Stomach (tissue), 9 donors: ENCODE measurements around the gene FARS2. TPM values are rescaled to one million over a fixed set of nuclear protein-coding genes. Genes with fewer than 3 reads are reported as not detected.
"Not testable (repeated sequence)": the region's sequence is repeated elsewhere in the genome, so short reads cannot be mapped to it uniquely, and the experiment has no call there.

Source experiments
- DNase-seq, 2 donors: peaks; one replicate each; pipeline versions ENCODE4 v3.0.0 to v3.0.0-alpha.2; 2013 to 2019
- H3K27ac ChIP-seq, 5 donors: fragments of 200-600 bp in 4 of 5; sonication (generic) in 4 of 5; one replicate each; pipeline ENCODE4 v1.5.1; 2013 to 2019; ENCODE audit warnings: mild to moderate bottlenecking in 1 of 5, moderate library complexity in 1 of 5
- H3K27me3 ChIP-seq, 3 donors: fragments of 200-600 bp; sonication (generic); one replicate each; pipeline ENCODE4 v1.5.1; 2017 to 2019; ENCODE audit warnings: mixed run types in 1 of 3
- H3K36me3 ChIP-seq, 4 donors: fragments of 200-600 bp; sonication (generic); 1 replicate in 3 of 4; 2 replicates in 1 of 4; pipeline ENCODE4 v1.5.1; 2016 to 2019
- H3K4me1 ChIP-seq, 4 donors: fragments of 200-600 bp; sonication (generic); one replicate each; pipeline ENCODE4 v1.5.1; 2016 to 2019
- H3K4me3 ChIP-seq, 4 donors: fragments of 200-600 bp; sonication (generic) in 3 of 4; one replicate each; pipeline ENCODE4 v1.5.1; 2016 to 2019; ENCODE audit warnings: mild to moderate bottlenecking in 1 of 4
- H3K9me3 ChIP-seq, 4 donors: fragments of 200-600 bp; sonication (generic); one replicate each; pipeline ENCODE4 v1.5.1; 2016 to 2019
- CTCF ChIP-seq, 7 experiments: fragments of 450-650 bp in 4 of 7; fragments of 200-600 bp in 3 of 7; sonication (generic) in 3 of 7; IDR thresholded peaks; one replicate each; pipeline ENCODE4 v1.5.1; 2016 to 2019; ENCODE audit warnings: antibody characterized with exemption in 7 of 7, control low read depth in 2 of 7, mild to moderate bottlenecking in 1 of 7
- EP300 ChIP-seq: sonication (generic); formaldehyde crosslinking; IDR thresholded peaks from one replicate; pipeline ENCODE4 v1.6.1; 2017; ENCODE audit warnings: antibody characterized with exemption
- POLR2A ChIP-seq, 4 donors: fragments of 450-650 bp; IDR thresholded peaks; one replicate each; pipeline ENCODE4 v1.6.1; 2016; ENCODE audit warnings: antibody characterized with exemption in 4 of 4, control low read depth in 2 of 4, mild to moderate bottlenecking in 1 of 4, moderate library complexity in 1 of 4
- POLR2AphosphoS5 ChIP-seq, 3 donors: sonication (generic); formaldehyde crosslinking; IDR thresholded peaks; one replicate each; pipeline ENCODE4 v1.6.1; 2016; ENCODE audit warnings: antibody characterized with exemption in 3 of 3
- WGBS, 5 donors: extraction: QIAGEN DNeasy Blood & Tissue Kit in 3 of 5; methylation state at CpG; one replicate each; pipeline versions ENCODE4 v1.1.5 to v1.1.7; 2013 to 2018; 5-methylcytosine and 5-hydroxymethylcytosine counted together
- intact Hi-C: fragments of 100-400 bp; cut with DNase I; formaldehyde crosslinking; loops from one replicate; pipeline ENCODE4 v1.15.1; 2023; ENCODE audit warnings: low total_unique reads
- polyA plus RNA-seq, 3 donors: library from polyadenylated mRNA; stranded (reverse); fragments of 200-250 nt; gene quantifications; one replicate each; pipeline ENCODE4 v1.2.3, GENCODE V29; 2013
- total RNA-seq, 5 donors: library from RNA; depleted of rRNA; stranded (reverse); fragments of >200 nt; gene quantifications; one replicate each; pipeline versions ENCODE4 v1.1.0 to v1.2.3, GENCODE V29; 2014 to 2016
- donor health status: healthy with polysubstance abuse.
- donor health status: Bipolar disorder and iron deficiency.
- donor health status: healthy.

FARS2 gene
- total and polyA plus RNA-seq, 8 donors, result 3.8 to 47.8 (median 15.9) TPM

GRCh38 chr6:5682530-5682929 is 421.2 kb downstream of the FARS2 start:
- Histone ChIP-seq H3K4me1 (no peaks in the 10 kb centered on the region), H3K27me3 (no peaks in the 10 kb centered on the region), H3K9me3 (no peaks in the 10 kb centered on the region), H3K4me3 (no peak overlapping the region), H3K36me3 (peaks cover 0 to 4% (median 0%) of the 10 kb centered on the region in 4 donors), H3K27ac (no peak overlapping the region)
- no peak for DNase-seq
- TF ChIP-seq EP300 (no peak), POLR2A (IDR thresholded peaks at IDR 0.05) (no peak), CTCF (IDR thresholded peaks at IDR 0.05) (no peak), POLR2AphosphoS5 (IDR thresholded peaks at IDR 0.05) (no peak)
- 88 to 100% (median 93%) methylated on average over 4 of the region's 4 CpGs for WGBS, 5 donors
- intact Hi-C loops, result no loop called here

GRCh38 chr6:5683747-5684146 is 422.4 kb downstream of the FARS2 start:
- DNase-seq, H3K4me3 ChIP-seq, H3K27me3 ChIP-seq, H3K9me3 ChIP-seq, H3K4me1 ChIP-seq, H3K27ac ChIP-seq, H3K36me3 ChIP-seq, intact Hi-C loops: not testable (repeated sequence)
- WGBS, 5 donors, result 76 to 86% (median 78%) methylated on average over 5 of the region's 5 CpGs

- 68 to 77% (median 73%) methylated on average over 6 of the region's 6 CpGs for WGBS, 5 donors
- no peak overlapping the region for H3K27ac ChIP-seq
- intact Hi-C loops, result no loop called here
- peaks cover 0 to 4% (median 0%) of the 10 kb centered on the region in 4 donors for H3K36me3 ChIP-seq
- TF ChIP-seq EP300 (no peak), CTCF (IDR thresholded peaks at IDR 0.05) (no peak), POLR2AphosphoS5 (IDR thresholded peaks at IDR 0.05) (no peak), POLR2A (IDR thresholded peaks at IDR 0.05) (no peak)
- H3K27me3 ChIP-seq, result no peaks in the 10 kb centered on the region
- DNase-seq, result no peak
- H3K4me3 ChIP-seq, result no peak overlapping the region
- H3K4me1 ChIP-seq, result no peaks in the 10 kb centered on the region
- no peaks in the 10 kb centered on the region for H3K9me3 ChIP-seq
Observed at GRCh38 chr6:5684320-5685053, 423.2 kb downstream of the FARS2 start.

GRCh38 chr6:5693225-5694145 is 432.2 kb downstream of the FARS2 start:
- peaks cover 0 to 5% (median 0%) of the 10 kb centered on the region in 4 donors for H3K4me1 ChIP-seq
- H3K36me3 ChIP-seq, result no peaks in the 10 kb centered on the region
- intact Hi-C loops, result no loop called here
- 90 to 96% (median 92%) methylated on average over 11 to 13 of the region's 13 CpGs for WGBS, 5 donors
- no peak for DNase-seq
- no peak overlapping the region for H3K27ac ChIP-seq
- TF ChIP-seq EP300, result no peak
- TF ChIP-seq POLR2A (IDR thresholded peaks at IDR 0.05), result no peak
- TF ChIP-seq POLR2AphosphoS5 (IDR thresholded peaks at IDR 0.05), result no peak
- no peak for TF ChIP-seq CTCF (IDR thresholded peaks at IDR 0.05)
- no peaks in the 10 kb centered on the region for H3K27me3 ChIP-seq
- no peak overlapping the region for H3K4me3 ChIP-seq
- peaks cover 0 to 11% (median 8%) of the 10 kb centered on the region in 4 donors for H3K9me3 ChIP-seq
